Measurements from ENCODE around the gene FBRSL1.

FBRSL1 gene

GRCh38 chr12:132462788-132463187 lies 27.2 kb upstream of the FBRSL1 start:
- TF ChIP-seq POLR2AphosphoS5 (IDR thresholded peaks at IDR 0.05; ENCODE audit: low read depth, low read length): no peak
- TF ChIP-seq SIN3A (IDR thresholded peaks at IDR 0.05; ENCODE audit: borderline replicate concordance, insufficient read depth, low read length): no peak
- TF ChIP-seq FOXP2 (optimal IDR thresholded peaks at IDR 0.05; ENCODE audit: borderline replicate concordance, extremely low read depth, extremely low read length, insufficient read depth): no peak
- TF ChIP-seq TAF1 (IDR thresholded peaks at IDR 0.05; ENCODE audit: borderline replicate concordance, insufficient read depth, low read length): no peak
- no peak for TF ChIP-seq REST (IDR thresholded peaks at IDR 0.05; ENCODE audit: insufficient read depth in 1 of 2, low read depth in 2 of 2, low read length in 2 of 2)

GRCh38 chr12:132464820-132465219 lies 25.1 kb upstream of the FBRSL1 start:
- TF ChIP-seq TAF1 (IDR thresholded peaks at IDR 0.05; ENCODE audit: borderline replicate concordance, insufficient read depth, low read length) (no peak), SIN3A (IDR thresholded peaks at IDR 0.05; ENCODE audit: borderline replicate concordance, insufficient read depth, low read length) (no peak), FOXP2 (optimal IDR thresholded peaks at IDR 0.05; ENCODE audit: borderline replicate concordance, extremely low read depth, extremely low read length, insufficient read depth) (no peak), POLR2AphosphoS5 (IDR thresholded peaks at IDR 0.05; ENCODE audit: low read depth, low read length) (no peak), REST (IDR thresholded peaks at IDR 0.05; ENCODE audit: insufficient read depth in 1 of 2, low read depth in 2 of 2, low read length in 2 of 2) (no peak)

- TF ChIP-seq TAF1 (IDR thresholded peaks at IDR 0.05; ENCODE audit: borderline replicate concordance, insufficient read depth, low read length) (no peak), SIN3A (IDR thresholded peaks at IDR 0.05; ENCODE audit: borderline replicate concordance, insufficient read depth, low read length) (no peak), REST (IDR thresholded peaks at IDR 0.05; ENCODE audit: insufficient read depth in 1 of 2, low read depth in 2 of 2, low read length in 2 of 2) (no peak), FOXP2 (optimal IDR thresholded peaks at IDR 0.05; ENCODE audit: borderline replicate concordance, extremely low read depth, extremely low read length, insufficient read depth) (no peak), POLR2AphosphoS5 (IDR thresholded peaks at IDR 0.05; ENCODE audit: low read depth, low read length) (no peak)
These were observed 24.4 kb upstream of the FBRSL1 start for GRCh38 chr12:132465269-132466190.

GRCh38 chr12:132466241-132467201 lies 23.4 kb upstream of the FBRSL1 start:
- TF ChIP-seq REST (IDR thresholded peaks at IDR 0.05; ENCODE audit: insufficient read depth in 1 of 2, low read depth in 2 of 2, low read length in 2 of 2) (no peak), SIN3A (IDR thresholded peaks at IDR 0.05; ENCODE audit: borderline replicate concordance, insufficient read depth, low read length) (no peak), POLR2AphosphoS5 (IDR thresholded peaks at IDR 0.05; ENCODE audit: low read depth, low read length) (no peak), TAF1 (IDR thresholded peaks at IDR 0.05; ENCODE audit: borderline replicate concordance, insufficient read depth, low read length) (no peak)

Data from PFSK-1 (cell line).